Measurements from ENCODE around the gene TADA3.

TADA3 gene

GRCh38 chr3:9782770-9783169 is 9.5 kb downstream of the TADA3 start:
- TF ChIP-seq SPI1 (IDR thresholded peaks at IDR 0.05; ENCODE audit: borderline replicate concordance, low read depth) (no peak), REST (IDR thresholded peaks at IDR 0.05; ENCODE audit: insufficient replicate concordance, low read depth) (no peak), GABPA (IDR thresholded peaks at IDR 0.05; ENCODE audit: low read depth) (no peak), POLR2AphosphoS5 (IDR thresholded peaks at IDR 0.05; ENCODE audit: low read depth) (no peak)
- TF ChIP-seq, protein P1, sequence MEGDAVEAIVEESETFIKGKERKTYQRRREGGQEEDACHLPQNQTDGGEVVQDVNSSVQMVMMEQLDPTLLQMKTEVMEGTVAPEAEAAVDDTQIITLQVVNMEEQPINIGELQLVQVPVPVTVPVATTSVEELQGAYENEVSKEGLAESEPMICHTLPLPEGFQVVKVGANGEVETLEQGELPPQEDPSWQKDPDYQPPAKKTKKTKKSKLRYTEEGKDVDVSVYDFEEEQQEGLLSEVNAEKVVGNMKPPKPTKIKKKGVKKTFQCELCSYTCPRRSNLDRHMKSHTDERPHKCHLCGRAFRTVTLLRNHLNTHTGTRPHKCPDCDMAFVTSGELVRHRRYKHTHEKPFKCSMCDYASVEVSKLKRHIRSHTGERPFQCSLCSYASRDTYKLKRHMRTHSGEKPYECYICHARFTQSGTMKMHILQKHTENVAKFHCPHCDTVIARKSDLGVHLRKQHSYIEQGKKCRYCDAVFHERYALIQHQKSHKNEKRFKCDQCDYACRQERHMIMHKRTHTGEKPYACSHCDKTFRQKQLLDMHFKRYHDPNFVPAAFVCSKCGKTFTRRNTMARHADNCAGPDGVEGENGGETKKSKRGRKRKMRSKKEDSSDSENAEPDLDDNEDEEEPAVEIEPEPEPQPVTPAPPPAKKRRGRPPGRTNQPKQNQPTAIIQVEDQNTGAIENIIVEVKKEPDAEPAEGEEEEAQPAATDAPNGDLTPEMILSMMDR (IDR thresholded peaks at IDR 0.05; ENCODE audit: insufficient read depth, low read length): no peak
- Histone ChIP-seq H3K4me3 (replicated peaks; ENCODE audit: insufficient read depth, low read length) (no peak overlapping the region), H3K27ac (replicated peaks) (peak overlapping the region; percentile 96), H3K27me3 (ENCODE audit: insufficient read depth, poor library complexity, severe bottlenecking) (no peaks in the 10 kb centered on the region)
- peak; percentile 56 to 58 for DNase-seq (ENCODE audit: low read depth in 1 of 2, low spot score in 1 of 2)

GRCh38 chr3:9781978-9782603 is 10.2 kb downstream of the TADA3 start:
- Histone ChIP-seq H3K27ac (replicated peaks) (peak overlapping the region; percentile 96), H3K27me3 (ENCODE audit: insufficient read depth, poor library complexity, severe bottlenecking) (no peaks in the 10 kb centered on the region), H3K4me3 (replicated peaks; ENCODE audit: insufficient read depth, low read length) (no peak overlapping the region)
- DNase-seq (ENCODE audit: low read depth in 1 of 2, low spot score in 1 of 2): peak in 1 of 2 experiments; percentile 24
- no peak for TF ChIP-seq POLR2AphosphoS5 (IDR thresholded peaks at IDR 0.05; ENCODE audit: low read depth)
- TF ChIP-seq GABPA (IDR thresholded peaks at IDR 0.05; ENCODE audit: low read depth): no peak
- no peak for TF ChIP-seq SPI1 (IDR thresholded peaks at IDR 0.05; ENCODE audit: borderline replicate concordance, low read depth)
- TF ChIP-seq REST (IDR thresholded peaks at IDR 0.05; ENCODE audit: insufficient replicate concordance, low read depth): no peak
- TF ChIP-seq, protein P1 (IDR thresholded peaks at IDR 0.05; ENCODE audit: insufficient read depth, low read length): no peak

GRCh38 chr3:9781551-9781950 is 10.7 kb downstream of the TADA3 start:
- Histone ChIP-seq H3K27ac (replicated peaks) (peak overlapping the region; percentile 96), H3K27me3 (ENCODE audit: insufficient read depth, poor library complexity, severe bottlenecking) (no peaks in the 10 kb centered on the region), H3K4me3 (replicated peaks; ENCODE audit: insufficient read depth, low read length) (no peak overlapping the region)
- peak in 1 of 2 experiments; percentile 76 for DNase-seq (ENCODE audit: low read depth in 1 of 2, low spot score in 1 of 2)
- TF ChIP-seq, protein P1 (IDR thresholded peaks at IDR 0.05; ENCODE audit: insufficient read depth, low read length): no peak
- TF ChIP-seq REST (IDR thresholded peaks at IDR 0.05; ENCODE audit: insufficient replicate concordance, low read depth): no peak
- peak; percentile 42; the same call in 1 of the 2 replicates for TF ChIP-seq POLR2AphosphoS5 (IDR thresholded peaks at IDR 0.05; ENCODE audit: low read depth)
